Right lobe of liver (tissue), 4 donors: ENCODE results near the gene ADCY5.

ENCODE experiments used
- POLR2A ChIP-seq: fragments of 450-650 bp; IDR thresholded peaks from one replicate; pipeline ENCODE4 v1.6.1; 2017; ENCODE audit warnings: antibody characterized with exemption, mild to moderate bottlenecking
- TF ChIP-seq, protein P1 (sequence below), 4 donors: fragments of 200-600 bp in 3 of 4; fragments of 450-650 bp in 1 of 4; IDR thresholded peaks; one replicate each; pipeline versions ENCODE4 v1.5.1 to v1.8.0; 2016 to 2022; ENCODE audit warnings: antibody characterized with exemption in 4 of 4, mild to moderate bottlenecking in 2 of 4
- donor health status: DM: no; HTN: no; CAD: no.
- donor health status: DM: no; HTN: no; CAD: no.
- donor health status: DM: no; HTN: yes; CAD: no.

DNA sequence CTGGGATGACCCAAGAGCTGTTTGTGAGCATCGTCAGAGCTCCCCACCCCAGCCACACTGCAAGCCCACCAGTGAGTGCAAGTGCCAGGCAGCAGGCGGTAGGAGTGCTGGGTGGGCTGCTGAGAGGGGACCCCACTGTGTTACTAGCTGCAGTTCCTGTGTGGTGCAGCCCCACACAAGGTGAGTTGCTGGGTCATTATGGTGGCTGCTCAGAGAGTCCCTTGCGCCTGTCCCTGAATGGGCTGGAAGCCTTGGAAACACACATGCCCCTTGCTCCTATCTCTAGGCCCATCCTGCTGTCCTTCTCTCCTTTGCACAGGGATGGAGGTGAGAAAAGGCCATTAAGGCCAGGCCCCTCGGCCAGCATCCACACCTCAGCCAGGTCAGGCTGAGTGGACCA is 163.4 kb downstream of the ADCY5 start:
- TF ChIP-seq, protein P1, sequence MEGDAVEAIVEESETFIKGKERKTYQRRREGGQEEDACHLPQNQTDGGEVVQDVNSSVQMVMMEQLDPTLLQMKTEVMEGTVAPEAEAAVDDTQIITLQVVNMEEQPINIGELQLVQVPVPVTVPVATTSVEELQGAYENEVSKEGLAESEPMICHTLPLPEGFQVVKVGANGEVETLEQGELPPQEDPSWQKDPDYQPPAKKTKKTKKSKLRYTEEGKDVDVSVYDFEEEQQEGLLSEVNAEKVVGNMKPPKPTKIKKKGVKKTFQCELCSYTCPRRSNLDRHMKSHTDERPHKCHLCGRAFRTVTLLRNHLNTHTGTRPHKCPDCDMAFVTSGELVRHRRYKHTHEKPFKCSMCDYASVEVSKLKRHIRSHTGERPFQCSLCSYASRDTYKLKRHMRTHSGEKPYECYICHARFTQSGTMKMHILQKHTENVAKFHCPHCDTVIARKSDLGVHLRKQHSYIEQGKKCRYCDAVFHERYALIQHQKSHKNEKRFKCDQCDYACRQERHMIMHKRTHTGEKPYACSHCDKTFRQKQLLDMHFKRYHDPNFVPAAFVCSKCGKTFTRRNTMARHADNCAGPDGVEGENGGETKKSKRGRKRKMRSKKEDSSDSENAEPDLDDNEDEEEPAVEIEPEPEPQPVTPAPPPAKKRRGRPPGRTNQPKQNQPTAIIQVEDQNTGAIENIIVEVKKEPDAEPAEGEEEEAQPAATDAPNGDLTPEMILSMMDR (IDR thresholded peaks at IDR 0.05), result no peak
- TF ChIP-seq POLR2A, result no peak
